Right lobe of liver (tissue), 4 donors: ENCODE measurements around the gene MPLKIP.

Experiments used
- CTCF ChIP-seq, 4 donors: fragments of 200-600 bp in 3 of 4; fragments of 450-650 bp in 1 of 4; IDR thresholded peaks; one replicate each; pipeline versions ENCODE4 v1.5.1 to v1.8.0; 2016 to 2022; ENCODE audit warnings: antibody characterized with exemption in 4 of 4, mild to moderate bottlenecking in 2 of 4
- POLR2A ChIP-seq: fragments of 450-650 bp; IDR thresholded peaks from one replicate; pipeline ENCODE4 v1.6.1; 2017; ENCODE audit warnings: antibody characterized with exemption, mild to moderate bottlenecking
- donor health status: DM: no; HTN: no; CAD: no.
- donor health status: DM: no; HTN: no; CAD: no.
- donor health status: DM: no; HTN: yes; CAD: no.

GRCh38 chr7:40095695-40096327 lies 38.6 kb downstream of the MPLKIP start:
- no peak for TF ChIP-seq CTCF (IDR thresholded peaks at IDR 0.05)
- no peak for TF ChIP-seq POLR2A
